ENCODE data around the gene TSPAN11. TPM values are rescaled to one million over a fixed set of nuclear protein-coding genes. Genes with fewer than 3 reads are reported as not detected.

TSPAN11 gene
- total RNA-seq, 1 donor from 2014 or later, result 17.5 TPM

DNA sequence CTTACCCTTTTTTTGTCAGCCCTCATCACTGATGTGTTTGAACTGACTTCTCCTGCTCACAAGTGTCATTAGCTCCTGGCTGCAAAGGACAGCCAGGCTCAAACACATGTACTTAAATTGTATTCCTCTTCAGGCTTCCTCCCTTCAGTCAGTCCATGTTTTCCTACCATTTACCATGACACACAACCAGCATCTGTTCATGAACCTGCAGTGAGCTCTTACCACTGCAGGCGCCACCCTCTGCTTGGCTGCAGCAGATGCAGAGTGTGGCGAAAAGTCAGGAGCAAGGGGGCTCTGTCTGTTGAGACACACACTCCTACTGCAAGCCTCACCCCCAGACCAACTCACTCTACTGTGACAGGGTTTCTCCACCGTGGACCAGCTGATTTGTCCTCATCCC is 70.2 kb downstream of the TSPAN11 start:
- Mint-ChIP-seq H3K36me3 (ENCODE audit: insufficient read depth) (no peaks in the 10 kb centered on the region), H3K9me3 (ENCODE audit: low read depth) (no peaks in the 10 kb centered on the region), H3K27me3 (peaks cover 17% of the 10 kb centered on the region), H3K4me3 (ENCODE audit: low read depth) (no peak overlapping the region), H3K4me1 (ENCODE audit: low read depth) (no peaks in the 10 kb centered on the region), H3K27ac (no peak overlapping the region)
- TF ChIP-seq, protein P1, sequence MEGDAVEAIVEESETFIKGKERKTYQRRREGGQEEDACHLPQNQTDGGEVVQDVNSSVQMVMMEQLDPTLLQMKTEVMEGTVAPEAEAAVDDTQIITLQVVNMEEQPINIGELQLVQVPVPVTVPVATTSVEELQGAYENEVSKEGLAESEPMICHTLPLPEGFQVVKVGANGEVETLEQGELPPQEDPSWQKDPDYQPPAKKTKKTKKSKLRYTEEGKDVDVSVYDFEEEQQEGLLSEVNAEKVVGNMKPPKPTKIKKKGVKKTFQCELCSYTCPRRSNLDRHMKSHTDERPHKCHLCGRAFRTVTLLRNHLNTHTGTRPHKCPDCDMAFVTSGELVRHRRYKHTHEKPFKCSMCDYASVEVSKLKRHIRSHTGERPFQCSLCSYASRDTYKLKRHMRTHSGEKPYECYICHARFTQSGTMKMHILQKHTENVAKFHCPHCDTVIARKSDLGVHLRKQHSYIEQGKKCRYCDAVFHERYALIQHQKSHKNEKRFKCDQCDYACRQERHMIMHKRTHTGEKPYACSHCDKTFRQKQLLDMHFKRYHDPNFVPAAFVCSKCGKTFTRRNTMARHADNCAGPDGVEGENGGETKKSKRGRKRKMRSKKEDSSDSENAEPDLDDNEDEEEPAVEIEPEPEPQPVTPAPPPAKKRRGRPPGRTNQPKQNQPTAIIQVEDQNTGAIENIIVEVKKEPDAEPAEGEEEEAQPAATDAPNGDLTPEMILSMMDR (IDR thresholded peaks at IDR 0.05; ENCODE audit: unreplicated experiment), result no peak
- DNase-seq (ENCODE audit: low spot score, unreplicated experiment), result no peak

DNA sequence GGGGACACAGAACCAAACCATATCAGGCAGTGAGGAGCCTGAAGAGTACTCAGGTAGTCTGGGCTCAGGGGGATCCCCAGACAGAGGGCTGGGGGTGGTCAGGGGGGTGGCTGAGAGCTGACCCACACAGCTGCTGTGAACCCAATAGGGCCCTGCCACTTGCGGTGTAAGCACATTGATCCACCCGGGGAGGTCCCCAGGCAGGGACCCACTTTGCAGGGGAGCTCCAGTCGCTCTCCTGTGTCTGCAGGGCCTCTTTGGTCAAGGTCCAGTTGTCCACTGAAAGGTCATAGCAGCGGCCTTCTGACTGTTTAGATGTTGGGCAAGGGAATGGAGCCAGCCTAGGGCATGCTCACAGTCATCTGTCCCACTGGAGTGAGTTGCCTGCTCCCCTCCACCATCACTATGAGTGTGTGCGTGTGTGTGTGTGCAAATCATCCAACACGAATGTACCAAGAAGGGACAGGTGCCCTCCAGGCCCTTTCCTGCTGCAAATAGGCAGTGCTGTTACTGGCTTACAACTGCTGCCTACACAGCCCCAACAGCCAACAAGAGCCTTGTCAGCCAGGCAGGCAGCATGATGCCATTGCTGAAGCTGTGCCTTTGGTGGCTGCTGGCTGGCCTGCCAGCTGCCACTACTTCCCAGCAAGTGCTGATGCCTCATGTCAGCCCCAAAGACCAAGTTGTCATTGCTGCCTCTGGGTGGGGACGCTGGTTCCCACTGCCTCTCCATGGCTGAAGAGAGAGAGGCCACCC is 71.3 kb downstream of the TSPAN11 start:
- no peak overlapping the region for H3K27ac Mint-ChIP-seq
- TF ChIP-seq, protein P1 (IDR thresholded peaks at IDR 0.05; ENCODE audit: unreplicated experiment), result no peak
- H3K4me3 Mint-ChIP-seq (ENCODE audit: low read depth), result no peak overlapping the region
- H3K9me3 Mint-ChIP-seq (ENCODE audit: low read depth), result no peaks in the 10 kb centered on the region
- peaks cover 20% of the 10 kb centered on the region for H3K27me3 Mint-ChIP-seq
- no peak for DNase-seq (ENCODE audit: low spot score, unreplicated experiment)
- H3K4me1 Mint-ChIP-seq (ENCODE audit: low read depth), result no peaks in the 10 kb centered on the region
- H3K36me3 Mint-ChIP-seq (ENCODE audit: insufficient read depth), result no peaks in the 10 kb centered on the region

- no peak for DNase-seq (ENCODE audit: low spot score, unreplicated experiment)
- no peaks in the 10 kb centered on the region for H3K4me1 Mint-ChIP-seq (ENCODE audit: low read depth)
- H3K4me3 Mint-ChIP-seq (ENCODE audit: low read depth), result no peak overlapping the region
- H3K27me3 Mint-ChIP-seq, result peaks cover 30% of the 10 kb centered on the region
- H3K9me3 Mint-ChIP-seq (ENCODE audit: low read depth), result no peaks in the 10 kb centered on the region
- TF ChIP-seq, protein P1 (IDR thresholded peaks at IDR 0.05; ENCODE audit: unreplicated experiment), result no peak
- no peaks in the 10 kb centered on the region for H3K36me3 Mint-ChIP-seq (ENCODE audit: insufficient read depth)
- H3K27ac Mint-ChIP-seq, result no peak overlapping the region
Observed at GRCh38 chr12:30999011-30999410, 72.5 kb downstream of the TSPAN11 start.

DNA sequence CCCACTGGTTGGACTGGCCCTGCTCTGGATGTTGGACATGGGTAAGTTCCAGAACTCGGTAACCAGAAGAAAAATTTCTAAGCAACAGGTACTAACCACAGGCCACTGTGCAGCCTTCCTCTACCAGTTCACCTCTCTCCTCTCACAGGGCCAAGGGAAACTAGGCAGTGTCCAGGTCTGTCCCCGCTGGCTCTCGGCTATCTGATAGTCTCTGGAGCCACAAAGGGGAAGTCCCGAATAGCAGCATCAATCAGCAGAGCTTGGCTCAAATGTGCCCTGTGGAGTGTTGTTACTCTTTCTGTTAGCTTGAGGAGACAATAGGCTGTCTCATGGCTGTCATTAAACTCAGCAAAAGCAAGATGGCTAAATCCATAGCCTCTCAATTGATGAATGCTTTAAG is 73.2 kb downstream of the TSPAN11 start:
- H3K9me3 Mint-ChIP-seq (ENCODE audit: low read depth), result no peaks in the 10 kb centered on the region

DNA sequence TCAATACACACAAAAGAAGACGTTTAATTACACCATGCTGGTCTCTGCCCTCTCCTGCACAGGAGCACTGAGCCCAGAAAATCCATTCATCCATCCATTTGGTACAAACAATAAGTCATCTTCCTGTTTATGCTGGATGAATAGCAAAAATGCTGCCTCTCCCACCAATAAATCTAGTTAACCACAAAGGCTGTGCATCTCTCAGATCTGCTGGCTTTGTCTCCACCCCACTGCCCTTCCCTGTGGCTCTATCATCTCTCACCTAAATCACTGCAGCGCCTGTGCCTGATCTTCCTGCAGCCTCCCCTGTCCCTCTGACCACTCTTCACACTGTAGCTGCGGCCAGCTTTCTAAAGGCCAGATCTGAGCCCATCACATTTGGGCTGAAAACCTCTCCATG is 74.2 kb downstream of the TSPAN11 start:
- Mint-ChIP-seq H3K4me1 (ENCODE audit: low read depth) (no peaks in the 10 kb centered on the region), H3K36me3 (ENCODE audit: insufficient read depth) (no peaks in the 10 kb centered on the region), H3K4me3 (ENCODE audit: low read depth) (no peak overlapping the region), H3K27ac (no peak overlapping the region), H3K27me3 (peaks cover 32% of the 10 kb centered on the region), H3K9me3 (ENCODE audit: low read depth) (no peaks in the 10 kb centered on the region)
- TF ChIP-seq, protein P1 (IDR thresholded peaks at IDR 0.05; ENCODE audit: unreplicated experiment), result no peak
- DNase-seq (ENCODE audit: low spot score, unreplicated experiment), result no peak

More for the DNA sequence above, 73.2 kb downstream of the TSPAN11 start:
- H3K4me1 Mint-ChIP-seq (ENCODE audit: low read depth), result no peaks in the 10 kb centered on the region
- H3K27me3 Mint-ChIP-seq, result peaks cover 32% of the 10 kb centered on the region
- no peaks in the 10 kb centered on the region for H3K36me3 Mint-ChIP-seq (ENCODE audit: insufficient read depth)
- no peak for DNase-seq (ENCODE audit: low spot score, unreplicated experiment)
- TF ChIP-seq, protein P1 (IDR thresholded peaks at IDR 0.05; ENCODE audit: unreplicated experiment), result no peak
- no peak overlapping the region for H3K4me3 Mint-ChIP-seq (ENCODE audit: low read depth)
- H3K27ac Mint-ChIP-seq, result no peak overlapping the region

All from progenitor cell of endocrine pancreas (in vitro differentiated cells).